Ishikawa (cell line): ENCODE results near the gene PSMD2.
A peak's percentile ranks its signal among the peaks of the same experiment; 100 is the strongest.

Experiments used
- CEBPB ChIP-seq: IDR thresholded peaks from 2 replicates; pipeline ENCODE4 v1.6.1; 2012
- EGR1 ChIP-seq: IDR thresholded peaks from 2 replicates; pipeline ENCODE4 v1.6.1; 2012
- EP300 ChIP-seq: IDR thresholded peaks from 2 replicates; pipeline ENCODE4 v1.6.1; 2012; ENCODE audit warnings: borderline replicate concordance
- RAD21 ChIP-seq: IDR thresholded peaks from 2 replicates; pipeline ENCODE4 v1.6.1; 2012; ENCODE audit warnings: low read depth
- TAF1 ChIP-seq: IDR thresholded peaks from 2 replicates; pipeline ENCODE4 v1.6.1; 2012; ENCODE audit warnings: low read depth, mild to moderate bottlenecking
- TCF12 ChIP-seq: IDR thresholded peaks from 2 replicates; pipeline ENCODE4 v1.6.1; 2012; ENCODE audit warnings: low read depth
- YY1 ChIP-seq: IDR thresholded peaks from 2 replicates; pipeline ENCODE4 v1.6.1; 2012; ENCODE audit warnings: low read depth
- TF ChIP-seq, protein P1 (sequence below): IDR thresholded peaks from 2 replicates; pipeline ENCODE4 v1.6.1; 2012
- TF ChIP-seq, protein P2 (sequence below): IDR thresholded peaks from 2 replicates; pipeline ENCODE4 v1.6.1; 2012; ENCODE audit warnings: low read depth, mild to moderate bottlenecking

DNA sequence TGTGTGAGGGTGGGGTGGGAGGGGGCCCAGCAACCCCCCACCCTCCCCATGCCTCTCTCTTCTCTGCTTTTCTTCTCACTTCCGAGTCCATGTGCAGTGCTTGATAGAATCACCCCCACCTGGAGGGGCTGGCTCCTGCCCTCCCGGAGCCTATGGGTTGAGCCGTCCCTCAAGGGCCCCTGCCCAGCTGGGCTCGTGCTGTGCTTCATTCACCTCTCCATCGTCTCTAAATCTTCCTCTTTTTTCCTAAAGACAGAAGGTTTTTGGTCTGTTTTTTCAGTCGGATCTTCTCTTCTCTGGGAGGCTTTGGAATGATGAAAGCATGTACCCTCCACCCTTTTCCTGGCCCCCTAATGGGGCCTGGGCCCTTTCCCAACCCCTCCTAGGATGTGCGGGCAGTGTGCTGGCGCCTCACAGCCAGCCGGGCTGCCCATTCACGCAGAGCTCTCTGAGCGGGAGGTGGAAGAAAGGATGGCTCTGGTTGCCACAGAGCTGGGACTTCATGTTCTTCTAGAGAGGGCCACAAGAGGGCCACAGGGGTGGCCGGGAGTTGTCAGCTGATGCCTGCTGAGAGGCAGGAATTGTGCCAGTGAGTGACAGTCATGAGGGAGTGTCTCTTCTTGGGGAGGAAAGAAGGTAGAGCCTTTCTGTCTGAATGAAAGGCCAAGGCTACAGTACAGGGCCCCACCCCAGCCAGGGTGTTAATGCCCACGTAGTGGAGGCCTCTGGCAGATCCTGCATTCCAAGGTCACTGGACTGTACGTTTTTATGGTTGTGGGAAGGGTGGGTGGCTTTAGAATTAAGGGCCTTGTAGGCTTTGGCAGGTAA, 46.5 kb downstream of the PSMD2 start:
- no peak for TF ChIP-seq EGR1
- TF ChIP-seq, protein P1, sequence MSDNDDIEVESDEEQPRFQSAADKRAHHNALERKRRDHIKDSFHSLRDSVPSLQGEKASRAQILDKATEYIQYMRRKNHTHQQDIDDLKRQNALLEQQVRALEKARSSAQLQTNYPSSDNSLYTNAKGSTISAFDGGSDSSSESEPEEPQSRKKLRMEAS, result peak; percentile 70
- no peak for TF ChIP-seq TAF1
- TF ChIP-seq RAD21, result peak; percentile 54
- no peak for TF ChIP-seq YY1
- peak; percentile 22; the same call in 1 of the 2 replicates for TF ChIP-seq EP300
- peak; percentile 54; the same call in 1 of the 2 replicates for TF ChIP-seq TCF12
- TF ChIP-seq, protein P2, sequence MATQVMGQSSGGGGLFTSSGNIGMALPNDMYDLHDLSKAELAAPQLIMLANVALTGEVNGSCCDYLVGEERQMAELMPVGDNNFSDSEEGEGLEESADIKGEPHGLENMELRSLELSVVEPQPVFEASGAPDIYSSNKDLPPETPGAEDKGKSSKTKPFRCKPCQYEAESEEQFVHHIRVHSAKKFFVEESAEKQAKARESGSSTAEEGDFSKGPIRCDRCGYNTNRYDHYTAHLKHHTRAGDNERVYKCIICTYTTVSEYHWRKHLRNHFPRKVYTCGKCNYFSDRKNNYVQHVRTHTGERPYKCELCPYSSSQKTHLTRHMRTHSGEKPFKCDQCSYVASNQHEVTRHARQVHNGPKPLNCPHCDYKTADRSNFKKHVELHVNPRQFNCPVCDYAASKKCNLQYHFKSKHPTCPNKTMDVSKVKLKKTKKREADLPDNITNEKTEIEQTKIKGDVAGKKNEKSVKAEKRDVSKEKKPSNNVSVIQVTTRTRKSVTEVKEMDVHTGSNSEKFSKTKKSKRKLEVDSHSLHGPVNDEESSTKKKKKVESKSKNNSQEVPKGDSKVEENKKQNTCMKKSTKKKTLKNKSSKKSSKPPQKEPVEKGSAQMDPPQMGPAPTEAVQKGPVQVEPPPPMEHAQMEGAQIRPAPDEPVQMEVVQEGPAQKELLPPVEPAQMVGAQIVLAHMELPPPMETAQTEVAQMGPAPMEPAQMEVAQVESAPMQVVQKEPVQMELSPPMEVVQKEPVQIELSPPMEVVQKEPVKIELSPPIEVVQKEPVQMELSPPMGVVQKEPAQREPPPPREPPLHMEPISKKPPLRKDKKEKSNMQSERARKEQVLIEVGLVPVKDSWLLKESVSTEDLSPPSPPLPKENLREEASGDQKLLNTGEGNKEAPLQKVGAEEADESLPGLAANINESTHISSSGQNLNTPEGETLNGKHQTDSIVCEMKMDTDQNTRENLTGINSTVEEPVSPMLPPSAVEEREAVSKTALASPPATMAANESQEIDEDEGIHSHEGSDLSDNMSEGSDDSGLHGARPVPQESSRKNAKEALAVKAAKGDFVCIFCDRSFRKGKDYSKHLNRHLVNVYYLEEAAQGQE, result peak; percentile 18; the same call in 1 of the 2 replicates
- TF ChIP-seq CEBPB, result 0 out of 2 replicates have a peak, but pooled peaks have one; percentile 29
